Keratinocyte (primary cell): ENCODE measurements around the gene ARHGEF25. TPM values are rescaled to one million over a fixed set of nuclear protein-coding genes. Genes with fewer than 3 reads are reported as not detected.

Source experiments
- DNase-seq: peaks from one replicate; pipeline ENCODE4 v3.0.0-alpha.2; 2011; ENCODE audit warnings: low read depth, missing footprints, low spot score
- FAIRE-seq: peaks from 2 replicates; lab custom pipeline; 2011; peaks lifted over from hg19 to GRCh38; lab: Jason Lieb, UNC
- H2AFZ ChIP-seq: 2 replicates; pipeline ENCODE4 v1.6.0; 2012; ENCODE audit warnings: low read length, control low read depth, inconsistent platforms; ENCODE audit not compliant: control insufficient read depth
- H3K27ac ChIP-seq: 2 replicates; pipeline ENCODE4 v1.5.1; 2011; ENCODE audit warnings: low read length; ENCODE audit not compliant: control insufficient read depth, insufficient read depth
- H3K27me3 ChIP-seq: 3 replicates; pipeline ENCODE4 v1.6.0; 2011; ENCODE audit warnings: low read length; ENCODE audit not compliant: control insufficient read depth, insufficient read depth; ENCODE audit errors: extremely low read depth
- H3K36me3 ChIP-seq, 2 experiments: 2 replicates in 1 of 2; 3 replicates in 1 of 2; pipeline ENCODE4 v1.5.1; 2011; ENCODE audit warnings: low read length in 2 of 2, mild to moderate bottlenecking in 1 of 2; ENCODE audit not compliant: control insufficient read depth in 2 of 2, insufficient read depth in 2 of 2; ENCODE audit errors: extremely low read depth in 1 of 2
- H3K4me1 ChIP-seq: 3 replicates; pipeline ENCODE4 v1.5.1; 2011; ENCODE audit warnings: low read length; ENCODE audit not compliant: control insufficient read depth, insufficient read depth; ENCODE audit errors: extremely low read depth
- H3K4me2 ChIP-seq: 3 replicates; pipeline ENCODE4 v1.6.0; 2011; ENCODE audit warnings: low read depth, low read length; ENCODE audit not compliant: control insufficient read depth, insufficient read depth; ENCODE audit errors: extremely low read depth
- H3K4me3 ChIP-seq, 3 experiments: fragments of 200-600 bp in 1 of 3; sonication (generic) in 1 of 3; 2 replicates in 2 of 3; 3 replicates in 1 of 3; pipeline ENCODE4 v1.5.1; 2011 to 2016; ENCODE audit warnings: low read length in 3 of 3, mild to moderate bottlenecking in 3 of 3, control low read depth in 2 of 3, inconsistent platforms in 1 of 3, low read depth in 1 of 3, mixed read lengths in 1 of 3, mixed run types in 1 of 3, moderate library complexity in 1 of 3; ENCODE audit not compliant: control insufficient read depth in 2 of 3, insufficient read depth in 2 of 3; ENCODE audit errors: extremely low read depth in 1 of 3
- H3K79me2 ChIP-seq: 2 replicates; pipeline ENCODE4 v1.6.0; 2012; ENCODE audit warnings: low read length; ENCODE audit not compliant: control insufficient read depth, insufficient read depth
- H3K9ac ChIP-seq: 3 replicates; pipeline ENCODE4 v1.6.0; 2011; ENCODE audit warnings: low read length; ENCODE audit not compliant: control insufficient read depth, insufficient read depth; ENCODE audit errors: extremely low read depth
- H3K9me1 ChIP-seq: 3 replicates; pipeline ENCODE4 v1.6.0; 2011; ENCODE audit warnings: low read length; ENCODE audit not compliant: control insufficient read depth, insufficient read depth; ENCODE audit errors: extremely low read depth
- H3K9me3 ChIP-seq: 2 replicates; pipeline ENCODE4 v1.5.1; 2012; ENCODE audit warnings: low read depth, low read length; ENCODE audit not compliant: control insufficient read depth
- H4K20me1 ChIP-seq: 3 replicates; pipeline ENCODE4 v1.6.0; 2011; ENCODE audit warnings: low read length; ENCODE audit not compliant: control insufficient read depth, insufficient read depth; ENCODE audit errors: extremely low read depth
- CTCF ChIP-seq, 3 experiments: IDR thresholded peaks in 1 of 3; conservative IDR thresholded peaks in 1 of 3; optimal IDR thresholded peaks in 1 of 3; 2 replicates in 2 of 3; 3 replicates in 1 of 3; pipeline versions ENCODE3 to v1.5.1; 2011; ENCODE audit warnings: low read length in 3 of 3, mild to moderate bottlenecking in 3 of 3, moderate library complexity in 2 of 3, control low read depth in 1 of 3, inconsistent platforms in 1 of 3; ENCODE audit not compliant: insufficient read depth in 2 of 3; ENCODE audit errors: extremely low read depth in 1 of 3
- EZH2 ChIP-seq: IDR thresholded peaks from one replicate; pipeline ENCODE4 v1.6.1; 2012; ENCODE audit warnings: inconsistent platforms, mild to moderate bottlenecking, low read length, moderate library complexity
- dilution Hi-C: fragments of 300-500 bp; cut with MboI; formaldehyde crosslinking; loops from one replicate; pipeline ENCODE4 v1.7.0; 2020; ENCODE audit warnings: low sequenced_read_pairs; ENCODE audit not compliant: extremely low pct_ligation_motif_present
- polyA plus RNA-seq, 5 experiments: library from polyadenylated mRNA; depleted of rRNA in 3 of 5; stranded (reverse) in 3 of 5; stranded (forward) in 1 of 5; unstranded in 1 of 5; fragments of >200 nt; gene quantifications; 1 replicate in 1 of 5; 2 replicates in 3 of 5; 3 replicates in 1 of 5; pipeline versions ENCODE4 v1.2.1 to v1.2.3, GENCODE V29; 2011 to 2012; ENCODE audit warnings: missing spikeins in 2 of 5, low read depth in 1 of 5, low replicate concordance in 1 of 5

The ARHGEF25 gene
- polyA plus RNA-seq, 1 donor (not counting 4 experiments of a cell fraction or from before 2014, with no cell fraction given) = 0.12 TPM

GRCh38 chr12:57606399-57606798, 4.8 kb upstream of the ARHGEF25 start:
- Histone ChIP-seq H3K4me2 (no peak overlapping the region), H3K27me3 (peaks cover 30% of the 10 kb centered on the region), H3K4me3 (no peak overlapping the region), H2AFZ (no peak overlapping the region), H3K36me3 (peaks cover 6 to 11% of the 10 kb centered on the region in 2 experiments), H3K27ac (no peak overlapping the region), H3K9me3 (no peaks in the 10 kb centered on the region), H4K20me1 (no peaks in the 10 kb centered on the region), H3K4me1 (peaks cover 15% of the 10 kb centered on the region), H3K79me2 (no peaks in the 10 kb centered on the region), H3K9ac (no peak overlapping the region), H3K9me1 (peaks cover 3% of the 10 kb centered on the region)
- TF ChIP-seq CTCF (optimal IDR thresholded peaks at IDR 0.05 in 1 of 3, IDR thresholded peaks at IDR 0.05 in 1 of 3, conservative IDR thresholded peaks at IDR 0.05 in 1 of 3; ENCODE audit: extremely low read depth in 1 of 3, insufficient read depth in 2 of 3, low read length in 3 of 3) (no peak), EZH2 (no peak)
- no peak for FAIRE-seq
- dilution Hi-C loops = no loop called here
- no peak for DNase-seq

- dilution Hi-C loops = no loop called here
- Histone ChIP-seq H3K4me2 (no peak overlapping the region), H3K27me3 (peaks cover 33% of the 10 kb centered on the region), H3K79me2 (no peaks in the 10 kb centered on the region), H3K4me3 (no peak overlapping the region), H3K9me1 (peaks cover 3% of the 10 kb centered on the region), H3K36me3 (peaks cover 4 to 7% of the 10 kb centered on the region in 2 experiments), H3K4me1 (peaks cover 15% of the 10 kb centered on the region), H3K9ac (no peak overlapping the region), H4K20me1 (no peaks in the 10 kb centered on the region), H3K27ac (no peak overlapping the region), H2AFZ (no peak overlapping the region), H3K9me3 (no peaks in the 10 kb centered on the region)
- TF ChIP-seq EZH2 (no peak), CTCF (optimal IDR thresholded peaks at IDR 0.05 in 1 of 3, IDR thresholded peaks at IDR 0.05 in 1 of 3, conservative IDR thresholded peaks at IDR 0.05 in 1 of 3; ENCODE audit: extremely low read depth in 1 of 3, insufficient read depth in 2 of 3, low read length in 3 of 3) (no peak)
- FAIRE-seq (no peak), DNase-seq (no peak)
These were observed 4.4 kb upstream of the ARHGEF25 start for GRCh38 chr12:57606821-57607220.
